HepG2 (cell line): ENCODE results near the gene PTK7. TPM values are rescaled to one million over a fixed set of nuclear protein-coding genes. Genes with fewer than 3 reads are reported as not detected.
A peak's percentile ranks its signal among the peaks of the same experiment; 100 is the strongest.

ENCODE experiments used
- AHR ChIP-seq: IDR thresholded peaks from 2 replicates; pipeline ENCODE4 v1.6.1; 2018; ENCODE audit warnings: missing genetic modification reagents, missing compliant biosample characterization
- CHD4 ChIP-seq: fragments of 200-600 bp; sonication (generic); IDR thresholded peaks from 2 replicates; pipeline ENCODE4 v1.7.0; 2017; ENCODE audit warnings: mild to moderate bottlenecking, low read length, borderline replicate concordance
- EEA1 ChIP-seq: sonication (generic); formaldehyde crosslinking; IDR thresholded peaks from 2 replicates; pipeline ENCODE4 v1.5.1; 2020; ENCODE audit warnings: mild to moderate bottlenecking, missing genetic modification reagents, borderline replicate concordance
- KDM5B ChIP-seq: sonication (generic); formaldehyde crosslinking; IDR thresholded peaks from 2 replicates; pipeline ENCODE4 v1.4.0; 2020; ENCODE audit warnings: missing genetic modification reagents, mild to moderate bottlenecking, borderline replicate concordance
- KMT2A ChIP-seq: sonication (generic); formaldehyde crosslinking; IDR thresholded peaks from 2 replicates; pipeline ENCODE4 v1.4.0; 2020; ENCODE audit warnings: missing genetic modification reagents
- NFE2L1 ChIP-seq: sonication (generic); formaldehyde crosslinking; IDR thresholded peaks from 2 replicates; pipeline ENCODE4 v1.4.0; 2020; ENCODE audit warnings: missing genetic modification reagents, mild to moderate bottlenecking, borderline replicate concordance
- RARG ChIP-seq: sonication (generic); formaldehyde crosslinking; IDR thresholded peaks from 2 replicates; pipeline ENCODE4 v1.4.0; 2020; ENCODE audit warnings: low read depth, mild to moderate bottlenecking, missing genetic modification reagents
- SP2 ChIP-seq: sonication (generic); formaldehyde crosslinking; IDR thresholded peaks from 2 replicates; pipeline ENCODE4 v1.5.1; 2020; ENCODE audit warnings: mild to moderate bottlenecking, missing genetic modification reagents
- TEF ChIP-seq: sonication (generic); formaldehyde crosslinking; IDR thresholded peaks from 2 replicates; pipeline ENCODE4 v1.5.0; 2020; ENCODE audit warnings: missing genetic modification reagents
- TFAP4 ChIP-seq: sonication (generic); IDR thresholded peaks from 2 replicates; pipeline ENCODE4 v1.6.1; 2016; ENCODE audit warnings: low read depth, borderline replicate concordance
- THRA ChIP-seq: sonication (generic); formaldehyde crosslinking; IDR thresholded peaks from 2 replicates; pipeline ENCODE4 v1.4.0; 2020; ENCODE audit warnings: missing genetic modification reagents, borderline replicate concordance
- TOPORS ChIP-seq: sonication (generic); formaldehyde crosslinking; IDR thresholded peaks from 2 replicates; pipeline ENCODE4 v1.8.0; 2023; ENCODE audit warnings: mild to moderate bottlenecking, missing genetic modification reagents
- ZBTB21 ChIP-seq: sonication (generic); formaldehyde crosslinking; IDR thresholded peaks from 2 replicates; pipeline ENCODE4 v1.4.0; 2020; ENCODE audit warnings: missing genetic modification reagents
- ZNF10 ChIP-seq: sonication (generic); formaldehyde crosslinking; IDR thresholded peaks from 2 replicates; pipeline ENCODE4 v1.4.0; 2020; ENCODE audit warnings: mild to moderate bottlenecking, low read depth, missing genetic modification reagents, borderline replicate concordance
- ZNF180 ChIP-seq: sonication (generic); formaldehyde crosslinking; IDR thresholded peaks from 2 replicates; pipeline ENCODE4 v1.4.0; 2020; ENCODE audit warnings: low read depth, missing genetic modification reagents, borderline replicate concordance
- ZNF281 ChIP-seq: sonication (generic); formaldehyde crosslinking; IDR thresholded peaks from 2 replicates; pipeline ENCODE4 v1.4.0; 2020; ENCODE audit warnings: missing genetic modification reagents, borderline replicate concordance
- ZNF30 ChIP-seq: sonication (generic); formaldehyde crosslinking; IDR thresholded peaks from 2 replicates; pipeline ENCODE4 v1.5.0; 2020; ENCODE audit warnings: mild to moderate bottlenecking, missing genetic modification reagents
- ZNF362 ChIP-seq: sonication (generic); formaldehyde crosslinking; IDR thresholded peaks from 2 replicates; pipeline ENCODE4 v1.4.0; 2020; ENCODE audit warnings: missing genetic modification reagents, mild to moderate bottlenecking, borderline replicate concordance
- ZNF44 ChIP-seq: sonication (generic); formaldehyde crosslinking; IDR thresholded peaks from 2 replicates; pipeline ENCODE4 v1.5.1; 2020; ENCODE audit warnings: mild to moderate bottlenecking, missing genetic modification reagents
- ZNF446 ChIP-seq: sonication (generic); formaldehyde crosslinking; IDR thresholded peaks from 2 replicates; pipeline ENCODE4 v1.5.0; 2020; ENCODE audit warnings: mild to moderate bottlenecking, missing genetic modification reagents
- ZNF619 ChIP-seq: sonication (generic); formaldehyde crosslinking; IDR thresholded peaks from 2 replicates; pipeline ENCODE4 v1.4.0; 2020; ENCODE audit warnings: mild to moderate bottlenecking, missing genetic modification reagents
- ZNF768 ChIP-seq: sonication (generic); formaldehyde crosslinking; IDR thresholded peaks from 2 replicates; pipeline ENCODE4 v1.4.0; 2020; ENCODE audit warnings: missing genetic modification reagents
- ZSCAN25 ChIP-seq: sonication (generic); formaldehyde crosslinking; IDR thresholded peaks from 2 replicates; pipeline ENCODE4 v1.8.0; 2022; ENCODE audit warnings: mild to moderate bottlenecking, missing genetic modification reagents
- ZZZ3 ChIP-seq: sonication (generic); formaldehyde crosslinking; IDR thresholded peaks from 2 replicates; pipeline ENCODE4 v1.4.0; 2020; ENCODE audit warnings: missing genetic modification reagents, mild to moderate bottlenecking, borderline replicate concordance
- polyA plus RNA-seq, 8 experiments: library from polyadenylated mRNA; depleted of rRNA in 3 of 8; stranded (reverse) in 7 of 8; unstranded in 1 of 8; fragments of >200 nt; fragmentation: Illumina TruSeq in 4 of 8; extraction: Trizol in 4 of 8; gene quantifications; 2 replicates each; pipeline versions ENCODE4 v1.2.1 to v1.2.3, GENCODE V29; 2011 to 2016; ENCODE audit warnings: low read depth in 4 of 8, missing spikeins in 1 of 8, mixed read lengths in 1 of 8; ENCODE audit not compliant: insufficient read depth in 1 of 8
- total RNA-seq, 5 experiments: library from RNA; depleted of rRNA; stranded (reverse); fragments of >200 nt; fragmentation: Illumina TruSeq; extraction: Trizol; gene quantifications; 2 replicates each; pipeline ENCODE4 v1.2.3, GENCODE V29; 2016; ENCODE audit warnings: low read depth in 1 of 5

The PTK7 gene
- total and polyA plus RNA-seq, 2 of the 13 experiments (the other 11 are each of a cell fraction or from before 2014, with no cell fraction given) = 98.5 to 99.8 TPM

- TF ChIP-seq ZNF619 (CRISPR knock-in tag) = no peak
- no peak; the same call in 1 of the 2 replicates for TF ChIP-seq SP2 (CRISPR knock-in tag)
- TF ChIP-seq TEF = no peak
- TF ChIP-seq ZNF768 (CRISPR knock-in tag) = no peak
- no peak for TF ChIP-seq ZZZ3 (CRISPR knock-in tag)
- TF ChIP-seq KDM5B (CRISPR knock-in tag) = 0 out of 2 replicates have a peak, but pooled peaks have one; percentile 9
- TF ChIP-seq RARG = no peak
- no peak for TF ChIP-seq AHR (CRISPR knock-in tag)
- TF ChIP-seq ZNF10 (CRISPR knock-in tag) = no peak
- no peak for TF ChIP-seq TFAP4
- TF ChIP-seq TOPORS (CRISPR knock-in tag) = peak; percentile 24; the same call in 1 of the 2 replicates
- no peak; the same call in 1 of the 2 replicates for TF ChIP-seq ZNF30
- TF ChIP-seq EEA1 = no peak
- TF ChIP-seq ZNF362 (CRISPR knock-in tag) = no peak
- no peak for TF ChIP-seq KMT2A
- no peak for TF ChIP-seq ZNF44 (CRISPR knock-in tag)
- no peak for TF ChIP-seq ZSCAN25 (CRISPR knock-in tag)
- no peak for TF ChIP-seq CHD4
- TF ChIP-seq ZBTB21 (CRISPR knock-in tag) = no peak
- TF ChIP-seq ZNF180 (CRISPR knock-in tag) = 0 out of 2 replicates have a peak, but pooled peaks have one; percentile 41
- TF ChIP-seq NFE2L1 (CRISPR knock-in tag) = no peak
- no peak; the same call in none of the 2 replicates for TF ChIP-seq ZNF446 (CRISPR knock-in tag)
- no peak for TF ChIP-seq THRA (CRISPR knock-in tag)
- no peak for TF ChIP-seq ZNF281
Measured at GRCh38 chr6:43171707-43172103, 95.6 kb downstream of the PTK7 start (continued).
